ENCODE measurements around the gene CXCL11. TPM values are rescaled to one million over a fixed set of nuclear protein-coding genes. Genes with fewer than 3 reads are reported as not detected.
"Not testable (repeated sequence)": the region's sequence is repeated elsewhere in the genome, so short reads cannot be mapped to it uniquely, and the experiment has no call there.

CXCL11 gene
- total and polyA plus RNA-seq, 8 donors = 0.08 to 1.9 (median 0.23) TPM; not detected in 1

GRCh38 chr4:76001700-76002099, 34.2 kb downstream of the CXCL11 start:
- H3K9me3 ChIP-seq = no peaks in the 10 kb centered on the region
- intact Hi-C loops (cut with DNase I) = no loop called here
- no peak for TF ChIP-seq CTCF (IDR thresholded peaks at IDR 0.05)
- H3K27me3 ChIP-seq = no peaks in the 10 kb centered on the region
- ATAC-seq (no peak), DNase-seq (no peak)
- no peak overlapping the region for H3K27ac ChIP-seq
- peaks cover 0 to 14% of the 10 kb centered on the region in 2 donors for H3K4me1 ChIP-seq
- no peaks in the 10 kb centered on the region for H3K36me3 ChIP-seq
- no peak overlapping the region for H3K4me3 ChIP-seq

GRCh38 chr4:76000279-76000678, 35.6 kb downstream of the CXCL11 start:
- no peaks in the 10 kb centered on the region for H3K36me3 ChIP-seq
- intact Hi-C loops (cut with DNase I) = no loop called here
- H3K4me1 ChIP-seq = peaks cover 0 to 14% of the 10 kb centered on the region in 2 donors
- H3K9me3 ChIP-seq = no peaks in the 10 kb centered on the region
- ATAC-seq (no peak), DNase-seq (no peak)
- no peak overlapping the region for H3K4me3 ChIP-seq
- no peaks in the 10 kb centered on the region for H3K27me3 ChIP-seq
- no peak overlapping the region for H3K27ac ChIP-seq
- no peak for TF ChIP-seq CTCF (IDR thresholded peaks at IDR 0.05)

GRCh38 chr4:75998525-75999147, 37.2 kb downstream of the CXCL11 start:
- H3K36me3 ChIP-seq; DNase-seq; H3K27me3 ChIP-seq; H3K27ac ChIP-seq; H3K4me3 ChIP-seq; intact Hi-C loops (cut with DNase I); H3K9me3 ChIP-seq; ATAC-seq: not testable (repeated sequence)
- peaks cover 0 to 14% of the 10 kb centered on the region in 2 donors for H3K4me1 ChIP-seq

GRCh38 chr4:75997946-75998345, 37.9 kb downstream of the CXCL11 start:
- H3K27ac ChIP-seq = no peak overlapping the region
- no peaks in the 10 kb centered on the region for H3K36me3 ChIP-seq
- peaks cover 0 to 14% of the 10 kb centered on the region in 2 donors for H3K4me1 ChIP-seq
- no peaks in the 10 kb centered on the region for H3K27me3 ChIP-seq
- intact Hi-C loops (cut with DNase I) = no loop called here
- H3K9me3 ChIP-seq = no peaks in the 10 kb centered on the region
- TF ChIP-seq CTCF (IDR thresholded peaks at IDR 0.05) = no peak
- no peak for DNase-seq
- H3K4me3 ChIP-seq = no peak overlapping the region
- ATAC-seq = no peak

GRCh38 chr4:75997081-75997480, 38.8 kb downstream of the CXCL11 start:
- Histone ChIP-seq H3K9me3 (no peaks in the 10 kb centered on the region), H3K4me3 (no peak overlapping the region), H3K36me3 (no peaks in the 10 kb centered on the region), H3K27me3 (peaks cover 0 to 6% of the 10 kb centered on the region in 2 donors), H3K4me1 (peaks cover 0 to 6% of the 10 kb centered on the region in 2 donors), H3K27ac (no peak overlapping the region)
- TF ChIP-seq CTCF (IDR thresholded peaks at IDR 0.05) = no peak
- ATAC-seq = no peak
- intact Hi-C loops (cut with DNase I) = no loop called here
- DNase-seq = no peak

GRCh38 chr4:75995727-75996126, 40.1 kb downstream of the CXCL11 start:
- DNase-seq (peak in 2 of 4 donors; percentile 40 to 52), ATAC-seq (peak; percentile 61)
- no peaks in the 10 kb centered on the region for H3K36me3 ChIP-seq
- H3K27ac ChIP-seq = no peak overlapping the region
- intact Hi-C loops (cut with DNase I) = no loop called here
- no peak overlapping the region for H3K4me3 ChIP-seq
- peaks cover 0 to 8% of the 10 kb centered on the region in 2 donors for H3K27me3 ChIP-seq
- peaks cover 0 to 4% of the 10 kb centered on the region in 2 donors for H3K4me1 ChIP-seq
- H3K9me3 ChIP-seq = no peaks in the 10 kb centered on the region
- TF ChIP-seq CTCF (IDR thresholded peaks at IDR 0.05) = peak; percentile 54 to 60

Data from left lung (tissue), 10 donors.